Body of pancreas (tissue), 4 donors: ENCODE data around the gene PRR16. TPM values are rescaled to one million over a fixed set of nuclear protein-coding genes. Genes with fewer than 3 reads are reported as not detected.

Source experiments
- ATAC-seq: fragments of 150-250 bp; one replicate; pipeline ENCODE4 v1.9.1; 2016
- DNase-seq, 4 donors: peaks; one replicate each; pipeline ENCODE4 v3.0.0-alpha.2; 2019
- H3K27ac ChIP-seq, 4 donors: fragments of 200-600 bp; sonication (generic); 1 replicate in 3 of 4; 2 replicates in 1 of 4; pipeline versions ENCODE4 v1.5.1 to v1.6.1; 2016 to 2019; ENCODE audit warnings: mild to moderate bottlenecking in 1 of 4, mixed read lengths in 1 of 4, moderate library complexity in 1 of 4
- H3K27me3 ChIP-seq, 2 donors: fragments of 200-600 bp; sonication (generic); one replicate each; pipeline ENCODE4 v1.6.0; 2016; ENCODE audit warnings: mild to moderate bottlenecking in 1 of 2
- H3K36me3 ChIP-seq, 2 donors: fragments of 200-600 bp; sonication (generic); replicated peaks in 1 of 2; 2 replicates each; pipeline ENCODE4 v1.5.1; 2016; ENCODE audit warnings: low read depth in 2 of 2; ENCODE audit not compliant: insufficient read depth in 1 of 2
- H3K4me1 ChIP-seq: fragments of 200-600 bp; sonication (generic); one replicate; pipeline ENCODE4 v1.6.0; 2016
- H3K4me3 ChIP-seq, 2 donors: fragments of 200-600 bp; sonication (generic); 1 replicate in 1 of 2; 2 replicates in 1 of 2; pipeline ENCODE4 v1.5.1; 2016 to 2019
- H3K9me3 ChIP-seq, 3 donors: fragments of 200-600 bp; sonication (generic); 1 replicate in 2 of 3; 2 replicates in 1 of 3; pipeline ENCODE4 v1.5.1; 2016
- POLR2A ChIP-seq, 3 donors: fragments of 450-650 bp; IDR thresholded peaks; one replicate each; pipeline ENCODE4 v1.6.1; 2016; ENCODE audit warnings: antibody characterized with exemption in 3 of 3, mild to moderate bottlenecking in 2 of 3
- WGBS, 2 donors: methylation state at CpG; one replicate each; pipeline ENCODE4 v1.1.5; 2017; 5-methylcytosine and 5-hydroxymethylcytosine counted together
- intact Hi-C: fragments of 100-400 bp; cut with DNase I; formaldehyde crosslinking; loops from one replicate; pipeline ENCODE4 v1.15.1; 2023
- total RNA-seq, 2 donors: library from RNA; depleted of rRNA; stranded (reverse); fragments of >200 nt; gene quantifications; one replicate each; pipeline ENCODE4 v1.1.0, GENCODE V29; 2016
- TF ChIP-seq, protein P1 (sequence below), 7 experiments: fragments of 450-650 bp in 4 of 7; fragments of 200-600 bp in 3 of 7; sonication (generic) in 3 of 7; IDR thresholded peaks; one replicate each; pipeline ENCODE4 v1.5.1; 2016 to 2019; ENCODE audit warnings: antibody characterized with exemption in 7 of 7

PRR16 gene
- total RNA-seq, 2 donors from 2014 or later, result 0.78 to 0.99 TPM

DNA sequence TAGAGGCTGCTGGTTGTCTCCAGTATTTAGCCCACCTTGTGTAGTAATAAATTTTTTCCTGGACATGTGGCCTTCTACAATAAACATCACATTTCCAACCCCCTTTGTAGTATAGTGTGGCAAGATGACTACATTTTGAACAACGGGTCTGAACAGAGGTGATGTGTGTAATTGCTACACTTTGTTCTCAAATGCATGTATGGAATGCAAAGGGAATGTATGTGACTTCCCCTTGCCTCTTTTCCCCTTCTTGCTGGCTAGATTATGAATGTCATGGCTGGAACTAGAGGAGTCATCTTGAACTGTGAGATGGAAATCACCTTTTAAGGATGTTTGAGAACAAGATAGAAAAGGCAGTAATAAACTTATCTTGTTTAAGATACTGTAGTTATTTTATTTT is 54.5 kb downstream of the PRR16 start:
- no peaks in the 10 kb centered on the region for H3K4me1 ChIP-seq
- no peaks in the 10 kb centered on the region for H3K9me3 ChIP-seq
- TF ChIP-seq, protein P1, sequence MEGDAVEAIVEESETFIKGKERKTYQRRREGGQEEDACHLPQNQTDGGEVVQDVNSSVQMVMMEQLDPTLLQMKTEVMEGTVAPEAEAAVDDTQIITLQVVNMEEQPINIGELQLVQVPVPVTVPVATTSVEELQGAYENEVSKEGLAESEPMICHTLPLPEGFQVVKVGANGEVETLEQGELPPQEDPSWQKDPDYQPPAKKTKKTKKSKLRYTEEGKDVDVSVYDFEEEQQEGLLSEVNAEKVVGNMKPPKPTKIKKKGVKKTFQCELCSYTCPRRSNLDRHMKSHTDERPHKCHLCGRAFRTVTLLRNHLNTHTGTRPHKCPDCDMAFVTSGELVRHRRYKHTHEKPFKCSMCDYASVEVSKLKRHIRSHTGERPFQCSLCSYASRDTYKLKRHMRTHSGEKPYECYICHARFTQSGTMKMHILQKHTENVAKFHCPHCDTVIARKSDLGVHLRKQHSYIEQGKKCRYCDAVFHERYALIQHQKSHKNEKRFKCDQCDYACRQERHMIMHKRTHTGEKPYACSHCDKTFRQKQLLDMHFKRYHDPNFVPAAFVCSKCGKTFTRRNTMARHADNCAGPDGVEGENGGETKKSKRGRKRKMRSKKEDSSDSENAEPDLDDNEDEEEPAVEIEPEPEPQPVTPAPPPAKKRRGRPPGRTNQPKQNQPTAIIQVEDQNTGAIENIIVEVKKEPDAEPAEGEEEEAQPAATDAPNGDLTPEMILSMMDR (IDR thresholded peaks at IDR 0.05), result no peak
- TF ChIP-seq POLR2A (IDR thresholded peaks at IDR 0.05), result no peak
- no peak overlapping the region for H3K4me3 ChIP-seq
- no peaks in the 10 kb centered on the region for H3K36me3 ChIP-seq
- whole genome bisulfite sequencing, 2 donors, result 24 to 53% methylated on average over 1 of the region's 1 CpG
- no peaks in the 10 kb centered on the region for H3K27me3 ChIP-seq
- no peak overlapping the region for H3K27ac ChIP-seq
- intact Hi-C loops, result no loop called here
- DNase-seq, result no peak
- ATAC-seq, result no peak

DNA sequence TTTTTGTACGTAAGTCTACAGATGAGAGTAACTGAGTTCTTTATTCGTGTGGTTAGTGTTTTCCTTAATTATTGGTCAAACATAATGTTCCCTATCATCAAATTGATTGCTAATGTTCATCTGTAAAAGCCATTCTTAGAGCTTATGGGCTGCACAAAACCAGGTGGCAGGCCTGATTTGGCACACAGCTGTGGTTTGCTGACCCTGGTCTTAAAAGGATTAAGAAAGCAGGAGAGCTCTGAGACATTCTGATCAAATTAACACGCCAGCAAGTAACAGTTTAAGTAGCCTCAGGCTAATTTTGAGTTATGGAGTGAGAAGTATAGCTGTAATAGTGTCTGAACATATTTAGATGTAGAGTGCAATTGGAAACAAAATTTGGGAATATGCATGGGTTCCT is 63.2 kb downstream of the PRR16 start:
- no peaks in the 10 kb centered on the region for H3K36me3 ChIP-seq
- H3K9me3 ChIP-seq, result no peaks in the 10 kb centered on the region
- DNase-seq (no peak), ATAC-seq (no peak)
- intact Hi-C loops, result no loop called here
- TF ChIP-seq, protein P1 (IDR thresholded peaks at IDR 0.05), result no peak
- no peak for TF ChIP-seq POLR2A (IDR thresholded peaks at IDR 0.05)
- no peak overlapping the region for H3K4me3 ChIP-seq
- H3K4me1 ChIP-seq, result no peaks in the 10 kb centered on the region
- no peaks in the 10 kb centered on the region for H3K27me3 ChIP-seq
- WGBS, 2 donors, result 56 to 61% methylated on average over 3 of the region's 3 CpGs
- no peak overlapping the region for H3K27ac ChIP-seq

DNA sequence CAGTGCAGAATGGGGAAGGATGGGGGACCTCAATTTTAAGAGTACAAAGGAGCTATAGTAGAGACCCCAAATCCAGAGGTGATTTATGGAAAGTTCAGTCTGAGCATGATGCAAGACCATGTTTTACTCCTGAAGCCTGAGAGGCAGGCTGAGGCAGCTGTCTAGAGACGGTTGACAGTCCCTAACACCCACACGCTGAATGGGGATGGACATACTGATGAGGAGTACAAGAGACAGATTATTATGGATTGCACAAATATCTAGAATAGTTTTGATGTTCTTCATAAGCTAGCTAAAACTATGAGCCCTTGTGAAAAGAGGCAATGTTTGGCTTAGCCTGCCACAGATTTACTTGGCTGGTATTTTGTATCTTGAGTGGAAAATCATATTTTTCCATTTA is 64.5 kb downstream of the PRR16 start:
- no peaks in the 10 kb centered on the region for H3K9me3 ChIP-seq
- no peak overlapping the region for H3K4me3 ChIP-seq
- intact Hi-C loops, result no loop called here
- ATAC-seq (no peak), DNase-seq (no peak)
- H3K27ac ChIP-seq, result no peak overlapping the region
- H3K4me1 ChIP-seq, result no peaks in the 10 kb centered on the region
- TF ChIP-seq POLR2A (IDR thresholded peaks at IDR 0.05), result no peak
- TF ChIP-seq, protein P1 (IDR thresholded peaks at IDR 0.05), result no peak
- no peaks in the 10 kb centered on the region for H3K27me3 ChIP-seq
- H3K36me3 ChIP-seq, result no peaks in the 10 kb centered on the region
- WGBS, 2 donors, result 68 to 89% methylated on average over 2 of the region's 2 CpGs

DNA sequence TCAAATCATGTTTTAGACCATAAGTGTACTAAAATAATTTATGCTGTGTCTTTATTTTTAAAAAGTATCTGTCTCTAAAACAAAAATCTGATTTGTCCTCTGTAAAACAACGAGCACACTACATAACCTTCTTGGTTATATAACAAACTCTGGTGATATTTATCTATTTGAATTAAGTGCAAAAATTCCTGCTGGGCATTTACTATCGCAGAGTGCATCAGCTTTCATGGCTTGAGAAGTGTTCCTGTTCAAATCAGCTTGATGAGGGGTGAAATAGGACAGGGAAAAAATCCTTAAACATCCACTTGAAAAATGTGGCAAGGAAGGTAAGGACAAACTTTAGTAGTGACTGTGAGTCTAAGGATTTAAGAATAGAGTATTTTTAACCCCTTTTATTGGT is 65.3 kb downstream of the PRR16 start:
- no peaks in the 10 kb centered on the region for H3K27me3 ChIP-seq
- H3K9me3 ChIP-seq, result no peaks in the 10 kb centered on the region
- H3K4me1 ChIP-seq, result no peaks in the 10 kb centered on the region
- no peak for ATAC-seq
- 70 to 82% methylated on average over 2 of the region's 2 CpGs for WGBS, 2 donors
- intact Hi-C loops, result no loop called here
- no peak for TF ChIP-seq POLR2A (IDR thresholded peaks at IDR 0.05)
- TF ChIP-seq, protein P1 (IDR thresholded peaks at IDR 0.05), result no peak
- no peak overlapping the region for H3K27ac ChIP-seq
- DNase-seq, result no peak
- no peaks in the 10 kb centered on the region for H3K36me3 ChIP-seq
- H3K4me3 ChIP-seq, result no peak overlapping the region

DNA sequence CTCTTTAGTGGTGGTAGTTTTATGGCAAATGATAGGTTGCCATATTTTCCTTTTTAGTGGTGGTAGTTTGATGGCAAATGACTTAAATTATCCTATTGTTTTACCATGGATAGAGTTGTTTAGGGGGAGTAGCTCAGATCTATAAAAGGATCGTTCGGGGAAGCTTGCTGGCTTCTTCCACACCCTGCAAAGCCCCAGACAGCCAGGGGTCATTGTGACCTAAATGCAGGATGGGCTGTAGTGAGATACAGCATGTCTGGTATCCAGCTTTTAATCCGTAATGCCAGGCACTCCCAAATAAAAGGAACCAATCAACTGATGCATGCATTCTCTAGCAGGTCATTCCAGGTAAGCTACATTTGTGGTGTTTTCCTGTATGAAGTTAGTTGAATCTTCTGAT is 67.1 kb downstream of the PRR16 start:
- DNase-seq (no peak), ATAC-seq (no peak)
- Histone ChIP-seq H3K4me1 (no peaks in the 10 kb centered on the region), H3K4me3 (no peak overlapping the region), H3K27ac (no peak overlapping the region), H3K36me3 (no peaks in the 10 kb centered on the region), H3K9me3 (no peaks in the 10 kb centered on the region), H3K27me3 (no peaks in the 10 kb centered on the region)
- TF ChIP-seq POLR2A (IDR thresholded peaks at IDR 0.05), result no peak
- TF ChIP-seq, protein P1 (IDR thresholded peaks at IDR 0.05), result no peak
- 57 to 61% methylated on average over 3 of the region's 3 CpGs for WGBS, 2 donors
- intact Hi-C loops, result no loop called here
